Upper lobe of left lung (tissue), 4 donors: ENCODE measurements around the gene CA11.

ENCODE experiments used
- POLR2A ChIP-seq, 4 donors: fragments of 450-650 bp; IDR thresholded peaks; one replicate each; pipeline ENCODE4 v1.5.1; 2016 to 2017; ENCODE audit warnings: antibody characterized with exemption in 4 of 4, mild to moderate bottlenecking in 2 of 4
- POLR2AphosphoS5 ChIP-seq, 2 donors: sonication (generic); formaldehyde crosslinking; IDR thresholded peaks; one replicate each; pipeline ENCODE4 v1.5.1; 2017; ENCODE audit warnings: antibody characterized with exemption in 2 of 2
- TF ChIP-seq, protein P1 (sequence below), 6 experiments: fragments of 450-650 bp in 4 of 6; fragments of 200-600 bp in 2 of 6; sonication (generic) in 2 of 6; IDR thresholded peaks; one replicate each; pipeline ENCODE4 v1.5.1; 2016 to 2019; ENCODE audit warnings: antibody characterized with exemption in 6 of 6

DNA sequence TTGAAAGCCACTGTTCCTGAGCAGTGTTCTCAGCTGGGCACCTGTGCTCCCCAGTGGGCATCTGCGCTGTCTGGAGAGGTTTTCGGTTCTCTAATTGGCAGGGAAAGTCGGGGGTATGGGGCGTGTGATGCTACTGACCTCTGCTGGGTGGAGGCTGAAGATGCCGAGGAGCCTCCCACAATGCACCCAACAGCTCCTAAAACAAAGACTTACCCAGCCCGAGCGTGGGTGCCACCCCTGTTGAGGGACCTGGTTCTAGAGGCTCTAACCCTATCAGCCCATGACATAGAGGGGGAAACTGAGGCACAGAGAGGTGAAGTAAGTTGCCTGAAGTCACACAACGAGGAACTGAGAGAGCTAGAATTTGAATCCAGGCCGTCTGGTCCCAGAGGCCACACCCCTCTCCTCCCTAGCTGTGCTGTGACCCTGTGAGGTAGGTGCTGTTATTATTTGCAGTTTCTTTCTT, 37.2 kb downstream of the CA11 start:
- TF ChIP-seq, protein P1, sequence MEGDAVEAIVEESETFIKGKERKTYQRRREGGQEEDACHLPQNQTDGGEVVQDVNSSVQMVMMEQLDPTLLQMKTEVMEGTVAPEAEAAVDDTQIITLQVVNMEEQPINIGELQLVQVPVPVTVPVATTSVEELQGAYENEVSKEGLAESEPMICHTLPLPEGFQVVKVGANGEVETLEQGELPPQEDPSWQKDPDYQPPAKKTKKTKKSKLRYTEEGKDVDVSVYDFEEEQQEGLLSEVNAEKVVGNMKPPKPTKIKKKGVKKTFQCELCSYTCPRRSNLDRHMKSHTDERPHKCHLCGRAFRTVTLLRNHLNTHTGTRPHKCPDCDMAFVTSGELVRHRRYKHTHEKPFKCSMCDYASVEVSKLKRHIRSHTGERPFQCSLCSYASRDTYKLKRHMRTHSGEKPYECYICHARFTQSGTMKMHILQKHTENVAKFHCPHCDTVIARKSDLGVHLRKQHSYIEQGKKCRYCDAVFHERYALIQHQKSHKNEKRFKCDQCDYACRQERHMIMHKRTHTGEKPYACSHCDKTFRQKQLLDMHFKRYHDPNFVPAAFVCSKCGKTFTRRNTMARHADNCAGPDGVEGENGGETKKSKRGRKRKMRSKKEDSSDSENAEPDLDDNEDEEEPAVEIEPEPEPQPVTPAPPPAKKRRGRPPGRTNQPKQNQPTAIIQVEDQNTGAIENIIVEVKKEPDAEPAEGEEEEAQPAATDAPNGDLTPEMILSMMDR (IDR thresholded peaks at IDR 0.05) = peak in 3 of 6 experiments; percentile 20 to 35 (median 23)
- TF ChIP-seq POLR2A (IDR thresholded peaks at IDR 0.05) (no peak), POLR2AphosphoS5 (IDR thresholded peaks at IDR 0.05) (no peak)
